Vagina (tissue), 2 donors: ENCODE measurements around the gene BRINP3.

Experiments
- CTCF ChIP-seq, 3 experiments: fragments of 450-650 bp in 2 of 3; fragments of 200-600 bp in 1 of 3; sonication (generic) in 1 of 3; IDR thresholded peaks; one replicate each; pipeline ENCODE4 v1.5.1; 2017 to 2019; ENCODE audit warnings: antibody characterized with exemption in 3 of 3, mild to moderate bottlenecking in 2 of 3, moderate library complexity in 2 of 3
- POLR2A ChIP-seq, 2 donors: fragments of 450-650 bp; IDR thresholded peaks; one replicate each; pipeline ENCODE4 v1.6.1; 2017; ENCODE audit warnings: antibody characterized with exemption in 2 of 2, mild to moderate bottlenecking in 2 of 2, moderate library complexity in 2 of 2
- POLR2AphosphoS5 ChIP-seq, 2 donors: sonication (generic); formaldehyde crosslinking; IDR thresholded peaks; one replicate each; pipeline ENCODE4 v1.9.0; 2017; ENCODE audit warnings: antibody characterized with exemption in 2 of 2, mild to moderate bottlenecking in 2 of 2, low read depth in 1 of 2; ENCODE audit not compliant: insufficient read depth in 1 of 2

- TF ChIP-seq CTCF (IDR thresholded peaks at IDR 0.05) (no peak), POLR2A (IDR thresholded peaks at IDR 0.05) (no peak), POLR2AphosphoS5 (IDR thresholded peaks at IDR 0.05; ENCODE audit: insufficient read depth in 1 of 2, low read depth in 1 of 2) (no peak)
Measured at GRCh38 chr1:190456129-190456528, 21.5 kb downstream of the BRINP3 start.
